Trophoblast cell (in vitro differentiated cells and primary cell): ENCODE data around the gene BTBD9.

ENCODE experiments used
- DNase-seq, 2 donors: peaks; one replicate each; pipeline ENCODE4 v3.0.0-alpha.2; 2016
- H2AFZ ChIP-seq: 2 replicates; pipeline ENCODE4 v1.6.1; 2013; ENCODE audit warnings: low read length, moderate library complexity, mild to moderate bottlenecking; ENCODE audit not compliant: insufficient read depth, poor library complexity
- H2AK5ac ChIP-seq: 2 replicates; pipeline ENCODE4 v1.6.1; 2013; ENCODE audit warnings: mild to moderate bottlenecking, low read length
- H2BK120ac ChIP-seq: 2 replicates; pipeline ENCODE4 v1.6.1; 2013; ENCODE audit warnings: low read length, mild to moderate bottlenecking, moderate library complexity; ENCODE audit not compliant: insufficient read depth, poor library complexity
- H2BK12ac ChIP-seq: 2 replicates; pipeline ENCODE4 v1.6.1; 2013; ENCODE audit warnings: mild to moderate bottlenecking, low read length, moderate library complexity
- H2BK5ac ChIP-seq: 2 replicates; pipeline ENCODE4 v1.6.1; 2013; ENCODE audit warnings: low read length, low read depth, moderate library complexity, mild to moderate bottlenecking; ENCODE audit not compliant: poor library complexity
- H3K14ac ChIP-seq: 2 replicates; pipeline ENCODE4 v1.6.1; 2013; ENCODE audit warnings: mild to moderate bottlenecking, low read length
- H3K18ac ChIP-seq: 2 replicates; pipeline ENCODE4 v1.6.1; 2013; ENCODE audit warnings: mild to moderate bottlenecking, low read length
- H3K23ac ChIP-seq: 2 replicates; pipeline ENCODE4 v1.6.1; 2013; ENCODE audit warnings: low read length
- H3K27ac ChIP-seq: 2 replicates; pipeline ENCODE4 v1.5.1; 2013; ENCODE audit warnings: low read depth, mild to moderate bottlenecking, inconsistent platforms, low read length, moderate library complexity
- H3K27me3 ChIP-seq: 2 replicates; pipeline ENCODE4 v1.6.1; 2013; ENCODE audit warnings: inconsistent platforms, mild to moderate bottlenecking, low read length, moderate library complexity; ENCODE audit not compliant: insufficient read depth
- H3K36me3 ChIP-seq, 2 experiments: 1 replicate in 1 of 2; 2 replicates in 1 of 2; pipeline ENCODE4 v1.6.1; 2013; ENCODE audit warnings: low read length in 2 of 2, mild to moderate bottlenecking in 2 of 2, moderate library complexity in 1 of 2; ENCODE audit not compliant: insufficient read depth in 2 of 2, control insufficient read depth in 1 of 2
- H3K4ac ChIP-seq: 2 replicates; pipeline ENCODE4 v1.6.1; 2013; ENCODE audit warnings: low read depth, mild to moderate bottlenecking, low read length, moderate library complexity
- H3K4me1 ChIP-seq, 2 experiments: 1 replicate in 1 of 2; 2 replicates in 1 of 2; pipeline ENCODE4 v1.6.1; 2013; ENCODE audit warnings: low read length in 2 of 2, mild to moderate bottlenecking in 2 of 2, moderate library complexity in 1 of 2; ENCODE audit not compliant: insufficient read depth in 2 of 2, control insufficient read depth in 1 of 2
- H3K4me2 ChIP-seq: 2 replicates; pipeline ENCODE4 v1.6.1; 2013; ENCODE audit warnings: inconsistent platforms, mild to moderate bottlenecking, low read length, moderate library complexity
- H3K4me3 ChIP-seq: 2 replicates; pipeline ENCODE4 v1.5.1; 2013; ENCODE audit warnings: mild to moderate bottlenecking, low read depth, low read length, inconsistent platforms
- H3K79me1 ChIP-seq: one replicate; pipeline ENCODE4 v1.6.1; 2013; ENCODE audit warnings: low read length
- H3K79me2 ChIP-seq: 2 replicates; pipeline ENCODE4 v1.6.1; 2013; ENCODE audit warnings: low read length, mild to moderate bottlenecking; ENCODE audit not compliant: control insufficient read depth, insufficient read depth, poor library complexity
- H3K9ac ChIP-seq: 2 replicates; pipeline ENCODE4 v1.6.1; 2013; ENCODE audit warnings: mild to moderate bottlenecking, low read length
- H3K9me3 ChIP-seq: 2 replicates; pipeline ENCODE4 v1.6.1; 2013; ENCODE audit warnings: low read depth, mild to moderate bottlenecking, control low read depth, inconsistent platforms, low read length; ENCODE audit not compliant: insufficient read depth
- H4K12ac ChIP-seq: 2 replicates; pipeline ENCODE4 v1.6.1; 2013; ENCODE audit warnings: low read depth, mild to moderate bottlenecking, low read length, moderate library complexity
- H4K8ac ChIP-seq: 2 replicates; pipeline ENCODE4 v1.6.1; 2013; ENCODE audit warnings: low read depth, mild to moderate bottlenecking, low read length, moderate library complexity
- H4K91ac ChIP-seq: one replicate; pipeline ENCODE4 v1.6.1; 2013; ENCODE audit warnings: low read depth, mild to moderate bottlenecking, low read length, moderate library complexity
- WGBS: extraction: QIAGEN DNeasy Blood & Tissue Kit; methylation state at CpG from one replicate; pipeline ENCODE4 v1.1.7; 2013; ENCODE audit warnings: missing lambda C conversion rate; ENCODE audit not compliant: insufficient read length, insufficient coverage; ENCODE audit errors: extremely low coverage; 5-methylcytosine and 5-hydroxymethylcytosine counted together

BTBD9 gene

DNA sequence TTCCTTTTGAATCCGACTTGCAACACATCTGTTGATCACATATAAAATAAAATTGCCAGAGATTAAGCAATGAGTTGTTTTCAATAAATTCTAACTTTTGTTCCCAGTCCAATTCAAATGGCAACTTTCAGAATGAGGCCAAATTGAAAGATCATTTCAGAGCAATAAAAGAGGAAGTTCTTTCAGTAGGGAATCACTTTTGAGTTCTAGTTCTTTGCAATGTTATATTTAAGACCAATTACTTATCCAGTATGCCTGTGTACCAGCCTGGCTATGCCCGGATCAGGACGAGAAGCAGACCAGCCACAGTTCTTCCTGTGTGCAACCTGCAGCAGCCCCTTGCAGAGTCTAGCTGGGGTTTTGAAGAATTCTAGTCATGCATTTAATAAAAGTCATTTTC is 232.5 kb downstream of the BTBD9 start:
- H3K14ac ChIP-seq: no peak overlapping the region
- no peaks in the 10 kb centered on the region for H3K9me3 ChIP-seq
- H2BK5ac ChIP-seq: no peak overlapping the region
- no peak overlapping the region for H4K91ac ChIP-seq
- no peak overlapping the region for H2BK12ac ChIP-seq
- H3K4me2 ChIP-seq: no peak overlapping the region
- H4K12ac ChIP-seq: no peak overlapping the region
- no peak overlapping the region for H3K27ac ChIP-seq
- no peak overlapping the region for H3K23ac ChIP-seq
- H4K8ac ChIP-seq: no peak overlapping the region
- DNase-seq: no peak
- H2BK120ac ChIP-seq: no peak overlapping the region
- no peak overlapping the region for H2AK5ac ChIP-seq
- H3K36me3 ChIP-seq: no peaks in the 10 kb centered on the region
- no peak overlapping the region for H3K9ac ChIP-seq
- WGBS: no CpG with 5 or more reads among the region's 3 CpGs
- H3K4ac ChIP-seq: no peak overlapping the region
- no peak overlapping the region for H3K4me3 ChIP-seq
- peaks cover 0 to 2% of the 10 kb centered on the region in 2 experiments for H3K4me1 ChIP-seq
- no peaks in the 10 kb centered on the region for H3K79me1 ChIP-seq
- no peaks in the 10 kb centered on the region for H3K27me3 ChIP-seq
- no peak overlapping the region for H3K18ac ChIP-seq
- H3K79me2 ChIP-seq: no peaks in the 10 kb centered on the region
- no peak overlapping the region for H2AFZ ChIP-seq

DNA sequence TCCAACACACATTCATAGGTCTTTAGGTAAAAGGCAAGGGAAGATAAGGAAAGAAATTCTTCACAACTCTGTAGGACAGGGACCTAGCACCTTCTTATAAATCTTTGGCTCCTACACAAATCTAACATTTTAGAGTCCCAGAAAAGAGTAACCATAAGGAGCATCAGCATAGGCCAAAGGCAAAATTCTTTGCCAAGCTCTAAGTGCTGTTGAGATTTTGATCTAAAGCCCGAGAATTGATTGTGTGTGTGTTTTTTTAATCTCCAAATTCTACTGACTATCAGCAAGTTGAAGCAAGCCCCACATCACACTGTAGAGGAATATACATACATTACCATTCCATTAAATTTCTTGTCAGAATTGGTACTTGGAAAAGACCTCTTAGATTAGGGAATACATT is 233.6 kb downstream of the BTBD9 start:
- Histone ChIP-seq H3K36me3 (no peaks in the 10 kb centered on the region), H3K27ac (no peak overlapping the region), H2AK5ac (no peak overlapping the region), H4K8ac (no peak overlapping the region), H3K4me3 (no peak overlapping the region), H3K23ac (no peak overlapping the region), H3K18ac (no peak overlapping the region), H3K4ac (no peak overlapping the region), H2BK12ac (no peak overlapping the region), H4K12ac (no peak overlapping the region), H2BK5ac (no peak overlapping the region), H3K4me2 (no peak overlapping the region), H3K4me1 (peaks cover 0 to 2% of the 10 kb centered on the region in 2 experiments), H3K79me2 (no peaks in the 10 kb centered on the region), H3K14ac (no peak overlapping the region), H3K9ac (no peak overlapping the region), H2AFZ (no peak overlapping the region), H4K91ac (no peak overlapping the region), H3K79me1 (no peaks in the 10 kb centered on the region), H3K27me3 (no peaks in the 10 kb centered on the region), H3K9me3 (no peaks in the 10 kb centered on the region), H2BK120ac (no peak overlapping the region)
- DNase-seq: no peak
- WGBS: no CpG with 5 or more reads among the region's 1 CpG

DNA sequence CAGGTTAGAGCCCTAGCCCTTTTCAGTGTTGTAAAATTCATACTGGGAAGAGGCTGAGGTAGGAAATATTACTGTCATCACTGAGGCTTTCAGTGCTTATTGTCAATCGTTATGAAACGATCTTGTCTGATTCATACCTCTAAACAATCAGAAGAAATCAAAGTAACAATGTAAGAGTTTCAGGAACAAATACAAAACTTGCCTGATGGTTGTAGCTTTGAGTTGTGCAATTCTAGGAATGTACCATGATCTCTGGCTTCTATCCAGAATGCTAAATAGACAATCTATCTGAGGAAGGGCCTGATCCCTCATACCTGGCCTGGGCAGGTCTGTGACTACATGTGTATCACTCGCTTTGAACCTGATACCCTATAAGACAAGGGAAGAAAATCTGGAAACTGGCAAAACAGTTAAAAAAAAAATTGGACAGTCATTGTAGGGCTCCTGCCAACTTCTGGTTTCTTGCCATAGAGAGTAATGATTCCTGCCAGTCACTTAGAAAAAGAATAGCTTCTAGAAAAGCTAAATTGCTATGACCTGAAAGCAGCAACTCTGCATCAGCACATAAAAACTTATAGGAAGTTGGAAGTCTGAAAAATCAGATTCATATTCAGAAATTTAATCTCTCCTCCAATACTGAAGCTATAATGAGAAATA is 234.7 kb downstream of the BTBD9 start:
- peak in 1 of 2 donors; percentile 32 for DNase-seq
- Histone ChIP-seq H3K36me3 (no peaks in the 10 kb centered on the region), H3K27me3 (no peaks in the 10 kb centered on the region), H3K79me2 (no peaks in the 10 kb centered on the region), H3K9ac (no peak overlapping the region), H4K91ac (no peak overlapping the region), H2BK5ac (no peak overlapping the region), H3K14ac (no peak overlapping the region), H3K4me3 (no peak overlapping the region), H3K79me1 (no peaks in the 10 kb centered on the region), H4K12ac (no peak overlapping the region), H3K27ac (no peak overlapping the region), H2BK12ac (no peak overlapping the region), H3K4ac (no peak overlapping the region), H2AFZ (no peak overlapping the region), H2BK120ac (no peak overlapping the region), H4K8ac (no peak overlapping the region), H3K18ac (no peak overlapping the region), H2AK5ac (no peak overlapping the region), H3K23ac (no peak overlapping the region), H3K4me2 (no peak overlapping the region), H3K4me1 (peaks cover 0 to 2% of the 10 kb centered on the region in 2 experiments), H3K9me3 (no peaks in the 10 kb centered on the region)
- no CpG with 5 or more reads among the region's 3 CpGs for WGBS

DNA sequence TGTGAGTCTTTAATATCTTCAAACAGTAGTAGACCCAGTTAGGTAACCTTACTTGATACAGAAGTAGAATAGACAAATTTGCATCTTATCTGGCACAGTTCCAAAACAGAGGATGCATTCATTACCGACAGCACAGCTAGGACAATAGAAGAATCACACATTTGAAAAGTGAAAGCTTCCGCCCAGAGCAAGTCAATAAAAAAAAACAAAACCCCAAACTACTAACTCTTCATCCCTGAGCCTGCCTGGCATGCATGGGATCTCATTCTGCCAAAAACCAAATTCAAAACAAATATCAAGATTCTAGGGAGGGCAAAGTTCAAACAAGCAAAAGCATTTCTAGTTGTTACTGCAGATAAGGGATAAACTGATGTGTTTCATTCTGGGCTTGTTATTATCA is 235.4 kb downstream of the BTBD9 start:
- no peaks in the 10 kb centered on the region for H3K9me3 ChIP-seq
- no peaks in the 10 kb centered on the region for H3K79me2 ChIP-seq
- no peak overlapping the region for H4K12ac ChIP-seq
- no peak for DNase-seq
- H4K8ac ChIP-seq: no peak overlapping the region
- H3K79me1 ChIP-seq: no peaks in the 10 kb centered on the region
- no peak overlapping the region for H3K4me2 ChIP-seq
- H2AFZ ChIP-seq: no peak overlapping the region
- no peak overlapping the region for H3K14ac ChIP-seq
- H2BK120ac ChIP-seq: no peak overlapping the region
- no peak overlapping the region for H2BK12ac ChIP-seq
- H3K4me1 ChIP-seq: peaks cover 0 to 2% of the 10 kb centered on the region in 2 experiments
- H3K36me3 ChIP-seq: no peaks in the 10 kb centered on the region
- no peak overlapping the region for H4K91ac ChIP-seq
- H3K27me3 ChIP-seq: no peaks in the 10 kb centered on the region
- no peak overlapping the region for H2BK5ac ChIP-seq
- no peak overlapping the region for H3K4ac ChIP-seq
- H3K4me3 ChIP-seq: no peak overlapping the region
- H3K9ac ChIP-seq: no peak overlapping the region
- H2AK5ac ChIP-seq: no peak overlapping the region
- H3K23ac ChIP-seq: no peak overlapping the region
- whole genome bisulfite sequencing: no CpG with 5 or more reads among the region's 2 CpGs
- H3K18ac ChIP-seq: no peak overlapping the region
- H3K27ac ChIP-seq: no peak overlapping the region
